Panc1 (cell line): ENCODE measurements around the gene APCDD1L. TPM values are rescaled to one million over a fixed set of nuclear protein-coding genes. Genes with fewer than 3 reads are reported as not detected.

ENCODE experiments used
- ATAC-seq: fragments of 200-7000 bp; cut with Tn5 transposase; 2 replicates; pipeline ENCODE4 v1.9.1; 2020; ENCODE audit warnings: mild to moderate bottlenecking, moderate library complexity
- BruUV-seq: library from RNA; stranded (reverse); fragments of 400-500 nt; replicated peaks from 2 replicates; lab custom pipeline; 2021; lab: Mats Ljungman, UMichigan
- CTCF ChIA-PET: fragments of 300-600 bp; sonication (Branson Sonifier 250); formaldehyde crosslinking; loops from one replicate; lab custom pipeline; 2022; ENCODE audit warnings: antibody characterized with exemption; lab: Charles Lee
- POLR2A ChIA-PET: fragments of 300-600 bp; sonication (Branson Sonifier 250); formaldehyde crosslinking; loops from one replicate; lab custom pipeline; 2022; ENCODE audit warnings: antibody characterized with exemption; lab: Charles Lee
- DNase-seq: peaks from one replicate; pipeline ENCODE4 v3.0.0-alpha.2; 2010; ENCODE audit warnings: low read depth, low spot score
- H3K27ac ChIP-seq: 2 replicates; pipeline ENCODE4 v1.5.1; 2011; ENCODE audit warnings: mild to moderate bottlenecking, low read length, inconsistent platforms
- H3K27me3 ChIP-seq: fragments of 200-500 bp; sonication (Bioruptor generic); 2 replicates; pipeline ENCODE4 v1.6.0; 2014; ENCODE audit warnings: low read length, inconsistent platforms; ENCODE audit not compliant: control insufficient read depth, insufficient read depth
- H3K36me3 ChIP-seq: fragments of 200-500 bp; sonication (Bioruptor generic); 2 replicates; pipeline ENCODE4 v1.5.1; 2014; ENCODE audit warnings: inconsistent platforms, mild to moderate bottlenecking, low read length, moderate library complexity; ENCODE audit not compliant: control insufficient read depth, insufficient read depth
- H3K4me1 ChIP-seq: 2 replicates; pipeline ENCODE4 v1.5.1; 2011; ENCODE audit warnings: inconsistent platforms, mild to moderate bottlenecking, low read length, moderate library complexity; ENCODE audit not compliant: control insufficient read depth, insufficient read depth
- H3K4me3 ChIP-seq, 2 experiments: 2 replicates each; pipeline ENCODE4 v1.5.1; 2011 to 2012; ENCODE audit warnings: low read depth in 2 of 2, low read length in 2 of 2, mild to moderate bottlenecking in 2 of 2, inconsistent platforms in 1 of 2, moderate library complexity in 1 of 2
- H3K9me3 ChIP-seq: fragments of 200-500 bp; sonication (Bioruptor generic); 2 replicates; pipeline ENCODE4 v1.5.1; 2014; ENCODE audit warnings: low read depth, mild to moderate bottlenecking, inconsistent platforms, low read length, moderate library complexity; ENCODE audit not compliant: control insufficient read depth, insufficient read depth
- CTCF ChIP-seq: fragments of 450-650 bp; IDR thresholded peaks from 2 replicates; pipeline ENCODE4 v1.5.1; 2017; ENCODE audit warnings: mild to moderate bottlenecking
- POLR2AphosphoS5 ChIP-seq: IDR thresholded peaks from 2 replicates; pipeline ENCODE4 v1.6.1; 2012; ENCODE audit warnings: mild to moderate bottlenecking, low read depth, low read length, moderate library complexity
- REST ChIP-seq, 2 experiments: IDR thresholded peaks; 2 replicates each; pipeline ENCODE4 v1.6.1; 2011 to 2012; ENCODE audit warnings: low read depth in 2 of 2, control low read depth in 1 of 2, low read length in 1 of 2, mild to moderate bottlenecking in 1 of 2, moderate library complexity in 1 of 2; ENCODE audit not compliant: insufficient read depth in 1 of 2
- SIN3A ChIP-seq: IDR thresholded peaks from 2 replicates; pipeline ENCODE4 v1.6.1; 2012; ENCODE audit warnings: low read depth, mild to moderate bottlenecking, low read length, moderate library complexity, borderline replicate concordance; ENCODE audit not compliant: insufficient read depth
- TCF7L2 ChIP-seq: IDR thresholded peaks from 2 replicates; pipeline ENCODE4 v1.6.1; 2011; ENCODE audit warnings: mild to moderate bottlenecking, low read depth, low read length, inconsistent platforms
- in situ Hi-C: cut with HindIII; loops from 2 replicates; pipeline ENCODE4 v1.10.0; 2016; ENCODE audit warnings: low sequenced_read_pairs, low pct_unique_long_range_greater_than_20kb
- intact Hi-C: fragments of 100-400 bp; cut with micrococcal nuclease; formaldehyde crosslinking; loops from one replicate; pipeline ENCODE4 v1.10.0; 2022; ENCODE audit not compliant: unreplicated experiment
- total RNA-seq: library from RNA; stranded (reverse); gene quantifications from one replicate; pipeline ENCODE4 v1.2.1, GENCODE V29; 2021; ENCODE audit not compliant: unreplicated experiment

The APCDD1L gene
- total RNA-seq, 1 experiment from 2014 or later = 0.62 TPM

DNA sequence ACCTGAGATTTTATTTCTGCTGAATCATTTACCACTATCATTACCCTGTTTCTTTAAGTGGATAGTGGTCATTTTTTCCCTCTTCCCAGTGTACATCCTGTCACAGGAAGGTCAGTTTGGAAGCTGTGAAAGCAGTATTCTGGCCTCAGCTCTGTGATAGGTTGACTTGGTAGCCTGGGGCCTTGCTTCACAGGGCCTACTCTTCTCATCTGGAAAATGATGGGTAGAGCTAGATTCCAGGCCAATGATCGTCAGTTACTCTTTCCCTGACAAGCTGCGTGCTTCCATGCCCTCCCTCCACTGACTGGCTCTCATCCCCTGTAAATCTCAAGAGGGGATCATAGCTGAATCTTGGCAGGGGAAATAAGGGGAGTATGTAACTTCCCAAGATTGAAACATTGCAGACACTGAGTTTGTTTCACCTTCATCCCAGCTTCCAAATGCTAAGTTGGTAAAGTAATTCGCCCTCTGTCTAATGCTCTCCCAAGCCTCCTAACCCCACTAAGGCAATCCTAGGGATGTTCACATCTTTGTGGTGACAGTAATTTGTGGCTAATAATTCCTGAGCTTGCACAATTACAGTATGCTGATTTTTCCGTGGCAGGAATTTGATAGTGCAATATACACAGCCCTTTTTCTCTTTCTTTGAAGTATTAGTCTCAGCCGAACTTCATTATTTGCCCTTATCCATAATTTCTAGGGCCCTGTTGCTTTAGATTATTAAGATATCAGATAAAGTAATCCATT is 75.0 kb downstream of the APCDD1L start:
- in situ Hi-C loops = no loop called here
- Histone ChIP-seq H3K4me1 (no peaks in the 10 kb centered on the region), H3K27ac (no peak overlapping the region), H3K27me3 (no peaks in the 10 kb centered on the region), H3K9me3 (no peaks in the 10 kb centered on the region), H3K4me3 (no peak overlapping the region), H3K36me3 (peaks cover 4% of the 10 kb centered on the region; the same call in 1 of the 2 replicates)
- no TSS peak for BruUV-seq
- intact Hi-C loops = loop anchor here (10.0 kb wide), 1 partner anchor 205 kb away; no protein-coding TSS in a partner anchor
- ATAC-seq (no peak), DNase-seq (no peak)
- TF ChIP-seq TCF7L2 = no peak
- TF ChIP-seq CTCF = no peak
- TF ChIP-seq SIN3A = no peak
- TF ChIP-seq POLR2AphosphoS5 = no peak
- TF ChIP-seq REST (IDR thresholded peaks at IDR 0.05; ENCODE audit: insufficient read depth in 1 of 2, low read depth in 2 of 2, low read length in 1 of 2) = no peak
- POLR2A ChIA-PET = no interaction called here
- CTCF ChIA-PET = no interaction called here

- POLR2A ChIA-PET = interaction anchor here (0.9 kb wide), 1 partner anchor 179 kb away, joined by 3 read pairs; no protein-coding TSS in a partner anchor
- no TSS peak for BruUV-seq
- ATAC-seq (no peak), DNase-seq (no peak)
- Histone ChIP-seq H3K36me3 (peaks cover 4% of the 10 kb centered on the region; the same call in 1 of the 2 replicates), H3K4me1 (no peaks in the 10 kb centered on the region), H3K27ac (no peak overlapping the region), H3K4me3 (no peak overlapping the region), H3K9me3 (no peaks in the 10 kb centered on the region), H3K27me3 (no peaks in the 10 kb centered on the region)
- no peak for TF ChIP-seq TCF7L2
- TF ChIP-seq CTCF = no peak
- no peak for TF ChIP-seq REST (IDR thresholded peaks at IDR 0.05; ENCODE audit: insufficient read depth in 1 of 2, low read depth in 2 of 2, low read length in 1 of 2)
- no peak for TF ChIP-seq SIN3A
- no peak for TF ChIP-seq POLR2AphosphoS5
- in situ Hi-C loops = no loop called here
- CTCF ChIA-PET = no interaction called here
- intact Hi-C loops = no loop called here
Measured at GRCh38 chr20:58438970-58439808, 76.0 kb downstream of the APCDD1L start.
